Prostate gland (tissue), 2 donors: ENCODE data around the gene DKK1.

Source experiments
- CTCF ChIP-seq, 4 experiments: fragments of 200-600 bp in 2 of 4; fragments of 450-650 bp in 2 of 4; sonication (generic) in 2 of 4; IDR thresholded peaks; 1 replicate in 3 of 4; 2 replicates in 1 of 4; pipeline ENCODE4 v1.5.1; 2016 to 2019; ENCODE audit warnings: antibody characterized with exemption in 4 of 4, mild to moderate bottlenecking in 2 of 4, moderate library complexity in 2 of 4
- POLR2A ChIP-seq: fragments of 450-650 bp; IDR thresholded peaks from one replicate; pipeline ENCODE4 v1.6.1; 2016; ENCODE audit warnings: antibody characterized with exemption, mild to moderate bottlenecking

GRCh38 chr10:52331638-52332364 is 17.7 kb downstream of the DKK1 start:
- TF ChIP-seq CTCF (IDR thresholded peaks at IDR 0.05) (no peak), POLR2A (no peak)
